Measurements from ENCODE around the gene MAP3K8.
"Not testable (repeated sequence)": the region's sequence is repeated elsewhere in the genome, so short reads cannot be mapped to it uniquely, and the experiment has no call there.

MAP3K8 gene

DNA sequence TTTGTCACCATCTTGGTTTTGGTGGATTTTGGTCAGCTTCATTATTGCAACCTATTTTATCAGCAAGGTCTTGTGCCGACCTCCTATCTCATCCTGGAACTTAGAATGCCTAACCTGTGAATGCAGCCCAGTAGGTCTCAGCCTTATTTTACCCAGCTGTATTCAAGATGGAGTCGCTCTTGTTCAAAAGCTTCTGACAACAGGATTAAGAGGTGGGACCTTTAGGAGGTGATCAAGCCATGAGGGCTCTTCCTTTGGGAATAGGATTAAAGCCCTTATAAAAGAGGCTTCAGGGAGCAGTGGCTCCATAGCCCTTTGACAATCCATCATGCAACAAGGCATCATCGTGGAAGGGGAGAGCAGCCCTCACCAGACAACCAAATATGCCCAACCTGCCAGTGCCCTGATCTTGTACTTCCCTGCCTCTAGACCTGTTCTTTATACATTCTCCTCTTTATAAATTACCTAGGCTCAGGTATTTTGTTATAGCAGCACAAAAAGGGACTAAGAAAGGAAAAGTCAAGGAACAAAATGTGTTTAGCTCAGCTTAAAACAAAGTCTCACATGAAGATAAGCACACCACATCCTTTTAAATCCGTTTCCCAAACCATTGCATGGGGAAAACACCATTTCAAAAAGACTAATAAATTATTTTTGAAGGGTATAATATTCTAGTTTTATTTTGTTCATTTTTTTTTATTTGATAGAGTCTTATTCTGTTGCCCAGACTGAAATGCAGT, 8.5 kb upstream of the MAP3K8 start:
- Histone ChIP-seq H3K9ac (ENCODE audit: low read length) (no peak overlapping the region), H3K4me3 (ENCODE audit: low read length) (no peak overlapping the region), H3K27me3 (ENCODE audit: control insufficient read depth, insufficient read depth, low read length) (no peaks in the 10 kb centered on the region), H3K4me1 (ENCODE audit: control insufficient read depth, insufficient read depth, low read length) (peaks cover 6% of the 10 kb centered on the region), H3K27ac (ENCODE audit: low read depth, low read length) (no peak overlapping the region), H3K36me3 (ENCODE audit: control insufficient read depth, insufficient read depth, low read length) (no peaks in the 10 kb centered on the region)

- Histone ChIP-seq H3K9ac (ENCODE audit: low read length) (no peak overlapping the region), H3K27ac (ENCODE audit: low read depth, low read length) (no peak overlapping the region), H3K4me3 (ENCODE audit: low read length) (no peak overlapping the region), H3K36me3 (ENCODE audit: control insufficient read depth, insufficient read depth, low read length) (no peaks in the 10 kb centered on the region), H3K27me3 (ENCODE audit: control insufficient read depth, insufficient read depth, low read length) (no peaks in the 10 kb centered on the region), H3K4me1 (ENCODE audit: control insufficient read depth, insufficient read depth, low read length) (peaks cover under 1% of the 10 kb centered on the region)
Observed at GRCh38 chr10:30430544-30431298, 3.3 kb upstream of the MAP3K8 start.

- Histone ChIP-seq H3K9ac (ENCODE audit: low read length) (peak overlapping the region; percentile 14), H3K4me1 (ENCODE audit: control insufficient read depth, insufficient read depth, low read length) (peaks cover 7% of the 10 kb centered on the region), H3K36me3 (ENCODE audit: control insufficient read depth, insufficient read depth, low read length) (no peaks in the 10 kb centered on the region), H3K4me3 (ENCODE audit: low read length) (peak overlapping the region; percentile 38), H3K27ac (ENCODE audit: low read depth, low read length) (no peak overlapping the region), H3K27me3 (ENCODE audit: control insufficient read depth, insufficient read depth, low read length) (no peaks in the 10 kb centered on the region)
Observed at GRCh38 chr10:30431435-30431911, 2.5 kb upstream of the MAP3K8 start.

DNA sequence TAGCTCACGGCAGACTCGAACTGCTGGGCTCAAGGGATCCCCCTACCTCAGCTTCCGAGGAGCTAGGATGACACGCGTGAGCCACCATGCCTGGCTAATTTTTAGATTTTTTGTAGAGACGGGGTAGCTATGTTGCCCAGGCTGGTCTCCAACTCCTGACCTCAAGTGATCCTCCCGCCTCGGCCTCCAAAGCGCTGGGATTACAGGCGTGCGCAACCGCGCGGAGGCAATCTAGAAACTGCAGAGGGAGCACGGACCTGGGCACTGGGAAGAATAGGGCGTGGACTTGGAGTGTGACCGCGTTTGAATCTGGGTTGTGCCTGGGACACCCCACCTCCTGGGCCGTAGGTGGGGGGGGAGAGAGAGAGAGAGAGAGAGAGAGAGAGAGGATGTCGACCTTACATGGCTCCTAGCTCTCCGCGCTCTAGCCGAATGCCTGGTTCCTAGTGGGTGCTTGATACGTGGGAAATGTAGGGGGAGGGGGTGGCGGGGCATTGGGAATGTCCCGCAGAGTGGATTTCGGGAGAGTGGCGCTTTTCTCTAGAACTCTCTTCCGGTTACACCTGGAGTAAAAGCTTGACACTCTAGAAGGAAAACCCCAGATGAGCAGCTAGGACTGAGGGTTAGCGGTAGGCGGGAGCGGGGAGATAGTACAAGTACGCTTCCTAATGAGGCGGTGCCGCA, 1.2 kb upstream of the MAP3K8 start:
- Histone ChIP-seq H3K27me3 (ENCODE audit: control insufficient read depth, insufficient read depth, low read length) (no peaks in the 10 kb centered on the region), H3K9ac (ENCODE audit: low read length) (no peak overlapping the region), H3K27ac (ENCODE audit: low read depth, low read length) (peak overlapping the region; percentile 92), H3K4me1 (ENCODE audit: control insufficient read depth, insufficient read depth, low read length) (peaks cover 14% of the 10 kb centered on the region), H3K36me3 (ENCODE audit: control insufficient read depth, insufficient read depth, low read length) (peaks cover 4% of the 10 kb centered on the region), H3K4me3 (ENCODE audit: low read length) (peak overlapping the region; percentile 94)

DNA sequence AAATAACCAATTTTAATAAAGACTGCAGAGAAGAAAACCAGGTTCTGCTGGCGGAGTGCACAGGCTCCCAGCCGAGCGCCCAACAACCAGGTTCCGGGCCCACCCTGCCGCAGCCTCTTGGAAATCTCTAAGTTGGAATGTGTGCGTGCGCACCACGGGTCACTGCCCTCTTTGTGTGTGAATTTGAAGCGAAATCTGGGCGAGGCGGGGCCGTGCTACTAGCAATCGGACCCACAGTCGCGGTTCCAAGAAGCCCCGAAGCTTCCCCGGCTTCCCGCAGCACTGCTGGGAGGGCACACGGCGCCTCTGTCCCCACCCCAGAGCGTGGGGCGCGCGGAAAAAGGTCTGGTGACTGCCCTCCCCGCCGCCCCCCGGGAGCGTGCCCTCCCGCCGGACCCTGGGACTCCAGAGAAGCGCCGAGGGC, 666 bp upstream of the MAP3K8 start:
- Histone ChIP-seq H3K4me1 (ENCODE audit: control insufficient read depth, insufficient read depth, low read length) (peaks cover 18% of the 10 kb centered on the region), H3K9ac (ENCODE audit: low read length) (peak overlapping the region; percentile 54), H3K36me3 (ENCODE audit: control insufficient read depth, insufficient read depth, low read length) (peaks cover 4% of the 10 kb centered on the region), H3K27ac (ENCODE audit: low read depth, low read length) (peak overlapping the region; percentile 92), H3K4me3 (ENCODE audit: low read length) (peak overlapping the region; percentile 94), H3K27me3 (ENCODE audit: control insufficient read depth, insufficient read depth, low read length) (no peaks in the 10 kb centered on the region)

DNA sequence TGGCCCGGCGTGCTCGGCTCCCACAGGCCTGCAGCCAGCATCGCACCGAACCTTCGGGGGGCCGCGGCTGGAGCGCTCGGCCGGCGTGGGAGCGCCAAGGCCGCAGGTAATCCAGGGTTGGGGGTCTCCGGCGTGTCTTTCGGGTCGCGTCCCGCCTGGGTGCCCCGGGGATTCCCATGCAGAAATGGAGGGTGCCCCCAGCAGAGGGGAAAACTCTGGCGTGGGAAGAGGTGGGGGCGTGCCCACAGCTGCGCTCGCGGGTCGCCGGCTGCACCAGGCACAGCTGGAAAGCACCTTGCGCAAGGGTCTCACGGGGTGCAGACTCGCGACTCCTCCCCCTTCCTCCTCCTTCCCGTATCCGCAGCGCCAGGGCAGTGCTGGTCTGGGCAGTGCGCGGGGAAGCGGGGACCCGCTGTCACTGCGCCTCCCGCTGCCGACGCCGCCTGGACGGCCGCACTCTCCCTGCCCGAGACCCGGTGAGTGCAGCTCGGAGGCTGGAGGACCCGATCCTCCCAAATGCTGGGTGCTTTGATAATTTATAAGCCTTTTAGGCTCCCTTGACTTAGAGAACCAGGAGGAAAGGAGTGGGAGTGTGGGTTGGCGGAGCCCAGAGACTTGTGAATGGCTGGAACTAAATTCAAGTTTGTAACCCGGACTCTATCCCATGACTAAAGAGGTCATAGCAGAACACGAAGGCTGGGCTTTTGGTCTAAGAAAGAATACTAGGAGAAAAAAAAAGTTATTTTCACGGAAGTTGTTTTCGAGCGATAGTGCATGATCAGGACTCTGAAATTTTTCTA, 489 bp downstream of the MAP3K8 start:
- Histone ChIP-seq H3K4me3 (ENCODE audit: low read length) (peak overlapping the region; percentile 94), H3K9ac (ENCODE audit: low read length) (peak overlapping the region; percentile 76), H3K4me1 (ENCODE audit: control insufficient read depth, insufficient read depth, low read length) (peaks cover 19% of the 10 kb centered on the region), H3K27ac (ENCODE audit: low read depth, low read length) (peak overlapping the region; percentile 92), H3K27me3 (ENCODE audit: control insufficient read depth, insufficient read depth, low read length) (no peaks in the 10 kb centered on the region), H3K36me3 (ENCODE audit: control insufficient read depth, insufficient read depth, low read length) (peaks cover 4% of the 10 kb centered on the region)

GRCh38 chr10:30435073-30435422, 1.1 kb downstream of the MAP3K8 start:
- H3K9ac ChIP-seq (ENCODE audit: low read length): peak overlapping the region; percentile 76
- peaks cover 4% of the 10 kb centered on the region for H3K36me3 ChIP-seq (ENCODE audit: control insufficient read depth, insufficient read depth, low read length)
- peaks cover 19% of the 10 kb centered on the region for H3K4me1 ChIP-seq (ENCODE audit: control insufficient read depth, insufficient read depth, low read length)

DNA sequence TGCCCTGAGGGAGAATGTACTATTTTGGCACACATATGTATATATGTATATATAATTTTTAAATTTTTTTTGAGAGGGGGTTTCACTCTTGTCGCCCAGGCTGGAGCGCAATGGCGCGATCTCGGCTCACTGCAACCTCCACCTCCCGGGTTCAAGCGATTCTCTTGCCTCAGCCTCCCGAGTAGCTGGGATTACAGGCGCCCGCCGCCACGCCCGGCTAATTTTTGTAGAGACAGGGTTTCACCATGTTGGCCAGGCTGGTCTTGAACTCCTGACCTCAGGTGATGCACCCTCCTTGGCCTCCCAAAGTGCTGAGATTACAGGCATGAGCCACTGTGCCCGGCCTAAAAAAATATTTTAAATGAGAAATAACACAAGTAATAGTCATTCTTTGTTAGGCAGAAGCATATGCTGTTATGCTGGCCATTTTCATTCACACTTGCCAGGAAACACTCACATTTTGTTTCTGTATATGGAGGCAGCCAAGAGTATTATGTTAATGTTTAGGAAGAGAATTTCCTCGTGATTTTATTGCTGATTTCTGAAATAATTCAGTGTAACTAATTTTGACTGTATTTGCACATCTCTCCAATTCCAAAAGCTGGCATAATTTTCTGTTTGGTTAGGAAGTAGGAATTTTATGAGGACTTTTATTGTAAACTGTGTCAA, 1.6 kb downstream of the MAP3K8 start:
- Histone ChIP-seq H3K27ac (ENCODE audit: low read depth, low read length) (peak overlapping the region; percentile 92), H3K4me3 (ENCODE audit: low read length) (peak overlapping the region; percentile 94), H3K4me1 (ENCODE audit: control insufficient read depth, insufficient read depth, low read length) (peaks cover 19% of the 10 kb centered on the region)
- H3K27me3 ChIP-seq (ENCODE audit: control insufficient read depth, insufficient read depth, low read length); H3K9ac ChIP-seq (ENCODE audit: low read length); H3K36me3 ChIP-seq (ENCODE audit: control insufficient read depth, insufficient read depth, low read length): not testable (repeated sequence)

More at GRCh38 chr10:30435073-30435422, 1.1 kb downstream of the MAP3K8 start:
- H3K27ac ChIP-seq (ENCODE audit: low read depth, low read length): peak overlapping the region; percentile 92
- H3K27me3 ChIP-seq (ENCODE audit: control insufficient read depth, insufficient read depth, low read length): no peaks in the 10 kb centered on the region
- H3K4me3 ChIP-seq (ENCODE audit: low read length): peak overlapping the region; percentile 94

DNA sequence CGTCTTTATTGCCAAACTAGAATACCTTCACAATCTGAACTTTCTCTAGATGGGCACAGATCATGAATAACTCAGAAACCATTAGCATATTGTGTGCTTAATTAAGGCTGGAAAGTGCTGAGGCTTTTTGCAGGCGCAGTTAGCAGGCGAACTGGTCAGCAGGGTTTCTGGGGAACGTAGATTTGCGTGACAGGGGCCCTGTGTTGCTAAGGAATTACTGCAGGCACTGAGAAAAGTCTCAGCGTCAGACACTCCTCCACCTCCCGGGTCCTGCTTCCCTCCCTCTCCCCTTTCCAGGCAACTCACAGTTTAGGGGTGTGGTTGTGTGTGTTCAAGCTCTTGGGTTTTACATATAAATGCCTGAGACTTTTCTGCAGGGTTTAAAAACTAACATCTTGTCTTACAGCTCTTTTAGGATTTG, 2.2 kb downstream of the MAP3K8 start:
- H3K27ac ChIP-seq (ENCODE audit: low read depth, low read length): peak overlapping the region; percentile 55
- no peaks in the 10 kb centered on the region for H3K27me3 ChIP-seq (ENCODE audit: control insufficient read depth, insufficient read depth, low read length)
- H3K4me1 ChIP-seq (ENCODE audit: control insufficient read depth, insufficient read depth, low read length): peaks cover 19% of the 10 kb centered on the region
- H3K36me3 ChIP-seq (ENCODE audit: control insufficient read depth, insufficient read depth, low read length): peaks cover 4% of the 10 kb centered on the region
- H3K4me3 ChIP-seq (ENCODE audit: low read length): peak overlapping the region; percentile 45
- H3K9ac ChIP-seq (ENCODE audit: low read length): no peak overlapping the region

DNA sequence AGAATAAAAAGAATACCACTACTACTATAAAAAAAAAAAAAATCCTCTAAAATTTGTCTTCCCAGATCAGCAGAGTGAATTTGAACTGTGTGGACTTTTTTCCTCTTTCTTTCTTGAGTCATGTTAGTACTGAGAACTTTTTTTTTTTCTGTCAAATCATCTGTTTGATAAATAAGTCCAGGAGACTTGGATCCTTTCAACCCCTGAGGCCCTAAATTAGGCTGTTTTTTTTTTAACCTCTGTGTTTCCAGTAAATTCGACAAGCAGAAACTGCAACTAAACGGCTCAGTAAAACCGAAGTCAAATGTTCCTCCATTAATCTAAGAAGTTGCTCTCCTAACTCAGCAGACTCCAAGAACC, 2.7 kb downstream of the MAP3K8 start:
- Histone ChIP-seq H3K4me3 (ENCODE audit: low read length) (peak overlapping the region; percentile 49), H3K9ac (ENCODE audit: low read length) (peak overlapping the region; percentile 27), H3K36me3 (ENCODE audit: control insufficient read depth, insufficient read depth, low read length) (peaks cover 4% of the 10 kb centered on the region), H3K27me3 (ENCODE audit: control insufficient read depth, insufficient read depth, low read length) (no peaks in the 10 kb centered on the region), H3K27ac (ENCODE audit: low read depth, low read length) (peak overlapping the region; percentile 65), H3K4me1 (ENCODE audit: control insufficient read depth, insufficient read depth, low read length) (peaks cover 19% of the 10 kb centered on the region)

DNA sequence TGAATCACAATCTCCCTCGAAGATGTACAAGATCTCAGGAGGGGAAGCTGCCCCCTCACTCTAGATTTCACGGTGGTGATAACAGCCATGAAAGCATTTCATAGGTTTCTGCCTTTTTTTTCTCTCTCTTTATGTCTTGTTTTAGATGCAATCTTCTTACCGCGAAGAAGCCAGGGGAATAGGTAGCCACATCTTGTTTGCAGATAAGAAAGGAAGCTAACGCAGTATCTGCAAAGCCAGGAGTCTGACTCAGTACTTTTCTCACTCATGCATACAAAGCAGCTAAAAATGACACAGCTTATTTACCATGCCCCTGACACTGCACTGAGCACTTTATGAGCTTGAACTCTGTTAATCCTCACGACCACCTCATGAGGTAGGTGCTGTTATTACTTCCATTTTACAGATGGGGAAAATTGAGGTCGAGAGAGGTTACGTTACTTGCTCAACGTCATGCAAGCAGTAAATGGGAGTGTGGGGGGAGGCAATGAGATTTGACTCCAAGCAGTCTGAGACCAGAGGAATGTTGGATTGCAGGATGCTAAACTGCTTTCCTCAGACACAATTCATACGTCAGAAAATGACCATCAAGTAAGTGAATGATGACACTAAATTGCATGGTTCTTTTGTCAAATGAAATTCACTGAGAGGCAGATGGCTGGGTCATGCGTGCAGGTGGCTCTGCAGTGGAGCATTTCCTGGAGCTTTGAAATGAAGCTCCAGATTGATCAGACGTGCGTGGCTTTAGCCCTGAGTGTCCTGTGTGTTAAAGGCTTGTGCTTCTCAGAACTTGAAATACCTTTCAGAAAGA, 3.3 kb downstream of the MAP3K8 start:
- H3K4me1 ChIP-seq (ENCODE audit: control insufficient read depth, insufficient read depth, low read length): peaks cover 19% of the 10 kb centered on the region
- peak overlapping the region; percentile 65 for H3K27ac ChIP-seq (ENCODE audit: low read depth, low read length)
- peak overlapping the region; percentile 27 for H3K9ac ChIP-seq (ENCODE audit: low read length)
- H3K4me3 ChIP-seq (ENCODE audit: low read length): peak overlapping the region; percentile 49
- no peaks in the 10 kb centered on the region for H3K27me3 ChIP-seq (ENCODE audit: control insufficient read depth, insufficient read depth, low read length)
- peaks cover 4% of the 10 kb centered on the region for H3K36me3 ChIP-seq (ENCODE audit: control insufficient read depth, insufficient read depth, low read length)

Measured in rectal smooth muscle tissue (tissue), 1 donor.